Measurements from ENCODE around the gene PNMA1. TPM values are rescaled to one million over a fixed set of nuclear protein-coding genes. Genes with fewer than 3 reads are reported as not detected.
A peak's percentile ranks its signal among the peaks of the same experiment; 100 is the strongest.

The PNMA1 gene
- total and polyA plus RNA-seq, 9 of the 15 experiments (the other 6 are each of a cell fraction or from before 2014, with no cell fraction given) = 1.7 to 26.4 (median 8.7) TPM

- Histone ChIP-seq H3K27me3 (ENCODE audit: control insufficient read depth in 2 of 2, insufficient read depth in 2 of 2, low read length in 2 of 2) (no peaks in the 10 kb centered on the region), H3K4me2 (ENCODE audit: insufficient read depth, low read length) (no peak overlapping the region), H4K20me1 (replicated peaks; ENCODE audit: control insufficient read depth, insufficient read depth, low read length) (peaks cover 11% of the 10 kb centered on the region), H3K36me3 (ENCODE audit: control insufficient read depth, insufficient read depth, low read length) (peaks cover 34% of the 10 kb centered on the region; the same call in 2 of the 3 replicates), H3K79me2 (ENCODE audit: control insufficient read depth, insufficient read depth, low read length) (peaks cover 100% of the 10 kb centered on the region), H3K4me3 (no peak overlapping the region), H3K9me3 (replicated peaks; ENCODE audit: control insufficient read depth, insufficient read depth, low read depth, low read length) (no peaks in the 10 kb centered on the region), H2AFZ (ENCODE audit: low read depth, low read length) (no peak overlapping the region), H3K4me1 (replicated peaks in 1 of 2; ENCODE audit: control insufficient read depth in 2 of 2, insufficient read depth in 2 of 2, low read length in 2 of 2) (peaks cover 69 to 78% of the 10 kb centered on the region in 2 experiments), H3K9me1 (ENCODE audit: control insufficient read depth, insufficient read depth, low read length) (no peaks in the 10 kb centered on the region), H3K9ac (ENCODE audit: insufficient read depth in 1 of 2, low read depth in 2 of 2, low read length in 2 of 2) (peak overlapping the region in 1 of 2 experiments; percentile 85; a peak in 1 of 4 replicates), H3K27ac (ENCODE audit: extremely low read depth, low read depth, low read length) (peak overlapping the region; percentile 36; the same call in 2 of the 3 replicates)
- WGBS (ENCODE audit: insufficient coverage, low coverage, missing lambda C conversion rate) = 76% methylated on average over 5 of the region's 7 CpGs
- in situ Hi-C loops (cut with MboI) = no loop called here
- ChIA-PET POLR2A (interaction anchor here (0.6 to 6.8 kb wide), 4 partner anchors 8 to 112 kb away, joined by 3 to 80 read pairs (median 6); no protein-coding TSS in a partner anchor), CTCF (ENCODE audit: low intra/inter-chr PET ratio) (no interaction called here)
- ATAC-seq (no peak), FAIRE-seq (no peak), DNase-seq (ENCODE audit: extremely low read depth in 1 of 4, low spot score in 3 of 4) (no peak)
- intact Hi-C loops (cut with micrococcal nuclease) = no loop called here
- no peak for TF ChIP-seq RHOXF2B (CRISPR knock-in tag; conservative IDR thresholded peaks at IDR 0.05)
- TF ChIP-seq ZNF77 (CRISPR knock-in tag; IDR thresholded peaks at IDR 0.05) = no peak
- TF ChIP-seq, protein P1, sequence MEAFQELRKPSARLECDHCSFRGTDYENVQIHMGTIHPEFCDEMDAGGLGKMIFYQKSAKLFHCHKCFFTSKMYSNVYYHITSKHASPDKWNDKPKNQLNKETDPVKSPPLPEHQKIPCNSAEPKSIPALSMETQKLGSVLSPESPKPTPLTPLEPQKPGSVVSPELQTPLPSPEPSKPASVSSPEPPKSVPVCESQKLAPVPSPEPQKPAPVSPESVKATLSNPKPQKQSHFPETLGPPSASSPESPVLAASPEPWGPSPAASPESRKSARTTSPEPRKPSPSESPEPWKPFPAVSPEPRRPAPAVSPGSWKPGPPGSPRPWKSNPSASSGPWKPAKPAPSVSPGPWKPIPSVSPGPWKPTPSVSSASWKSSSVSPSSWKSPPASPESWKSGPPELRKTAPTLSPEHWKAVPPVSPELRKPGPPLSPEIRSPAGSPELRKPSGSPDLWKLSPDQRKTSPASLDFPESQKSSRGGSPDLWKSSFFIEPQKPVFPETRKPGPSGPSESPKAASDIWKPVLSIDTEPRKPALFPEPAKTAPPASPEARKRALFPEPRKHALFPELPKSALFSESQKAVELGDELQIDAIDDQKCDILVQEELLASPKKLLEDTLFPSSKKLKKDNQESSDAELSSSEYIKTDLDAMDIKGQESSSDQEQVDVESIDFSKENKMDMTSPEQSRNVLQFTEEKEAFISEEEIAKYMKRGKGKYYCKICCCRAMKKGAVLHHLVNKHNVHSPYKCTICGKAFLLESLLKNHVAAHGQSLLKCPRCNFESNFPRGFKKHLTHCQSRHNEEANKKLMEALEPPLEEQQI (IDR thresholded peaks at IDR 0.05) = no peak
- no peak for TF ChIP-seq HNRNPUL1 (IDR thresholded peaks at IDR 0.05; ENCODE audit: low read length)
- TF ChIP-seq SRSF1 (IDR thresholded peaks at IDR 0.05; ENCODE audit: low read depth, low read length) = no peak
- TF ChIP-seq FOXM1 (IDR thresholded peaks at IDR 0.05; ENCODE audit: low read depth) = no peak
- TF ChIP-seq FOXM1 (CRISPR knock-in tag; IDR thresholded peaks at IDR 0.05; ENCODE audit: low read depth) = no peak
- no peak for TF ChIP-seq ZBTB26 (CRISPR knock-in tag; IDR thresholded peaks at IDR 0.05)
- TF ChIP-seq STAT5A (IDR thresholded peaks at IDR 0.05; ENCODE audit: borderline replicate concordance, low read length) = no peak
- no TSS peak for BruUV-seq (replicated peaks)
Observed at GRCh38 chr14:73745571-73746519, 31.7 kb upstream of the PNMA1 start.
